ENCODE data around the gene NAP1L1. TPM values are rescaled to one million over a fixed set of nuclear protein-coding genes. Genes with fewer than 3 reads are reported as not detected.

Gene NAP1L1
- total RNA-seq, 1 experiment from 2014 or later: 946 TPM

GRCh38 chr12:76091246-76091754 lies 6.8 kb upstream of the NAP1L1 start (continued):
- TF ChIP-seq ZNF512 (CRISPR knock-in tag; IDR thresholded peaks at IDR 0.05; ENCODE audit: borderline replicate concordance): no peak
- TF ChIP-seq FOXJ3 (CRISPR knock-in tag; IDR thresholded peaks at IDR 0.05; ENCODE audit: borderline replicate concordance): no peak
- TF ChIP-seq GTF2I (CRISPR knock-in tag; conservative IDR thresholded peaks at IDR 0.05): no peak

- ChIA-PET CTCF (interaction anchor here (1.0 kb wide), 1 partner anchor 35 kb away, joined by 3 read pairs; no protein-coding TSS in a partner anchor), POLR2A (no interaction called here)
- ATAC-seq: no peak
Measured at GRCh38 chr12:76085520-76085868, 1.0 kb upstream of the NAP1L1 start.

GRCh38 chr12:76084863-76085519 lies 506 bp upstream of the NAP1L1 start:
- no peak for TF ChIP-seq ZNF416 (CRISPR knock-in tag; IDR thresholded peaks at IDR 0.05)
- TF ChIP-seq ETV6 (CRISPR knock-in tag; IDR thresholded peaks at IDR 0.05): no peak
- no peak for TF ChIP-seq JUN (CRISPR knock-in tag; IDR thresholded peaks at IDR 0.05)
- TF ChIP-seq ZNF138 (CRISPR knock-in tag; conservative IDR thresholded peaks at IDR 0.05): 0 out of 2 replicates have a peak, but pooled peaks have one; percentile 8
- TF ChIP-seq GTF2I (CRISPR knock-in tag; conservative IDR thresholded peaks at IDR 0.05): no peak
- TF ChIP-seq ZMAT4 (CRISPR knock-in tag; IDR thresholded peaks at IDR 0.05): no peak
- peak; percentile 55; the same call in 1 of the 2 replicates for TF ChIP-seq HMGXB4 (CRISPR knock-in tag; IDR thresholded peaks at IDR 0.05)
- no peak for TF ChIP-seq GABPB1 (CRISPR knock-in tag; IDR thresholded peaks at IDR 0.05)
- TF ChIP-seq NR2C2 (CRISPR knock-in tag; IDR thresholded peaks at IDR 0.05): no peak
- no peak for TF ChIP-seq PRDM15 (CRISPR knock-in tag; IDR thresholded peaks at IDR 0.05)
- no peak for TF ChIP-seq NFYB (CRISPR knock-in tag; conservative IDR thresholded peaks at IDR 0.05; ENCODE audit: low read depth)
- TF ChIP-seq SP1 (CRISPR knock-in tag; conservative IDR thresholded peaks at IDR 0.05): 0 out of 2 replicates have a peak, but pooled peaks have one; percentile 5
- TF ChIP-seq AR (CRISPR knock-in tag; IDR thresholded peaks at IDR 0.05): no peak
- TF ChIP-seq MAX (CRISPR knock-in tag; IDR thresholded peaks at IDR 0.05): peak; percentile 0
- H3K4me3 Mint-ChIP-seq: peak overlapping the region; percentile 94
- no peak overlapping the region for H3K27ac Mint-ChIP-seq
- ChIA-PET CTCF (interaction anchor here (1.0 kb wide), 1 partner anchor 34 kb away, joined by 3 read pairs; no protein-coding TSS in a partner anchor), POLR2A (interaction anchor here (0.9 kb wide), 1 partner anchor 802 kb away, joined by 3 read pairs; no protein-coding TSS in a partner anchor)
- H3K36me3 Mint-ChIP-seq: peaks cover 8% of the 10 kb centered on the region
- peaks cover 36% of the 10 kb centered on the region for H3K4me1 Mint-ChIP-seq
- H3K9me3 Mint-ChIP-seq: no peaks in the 10 kb centered on the region
- DNase-seq (ENCODE audit: low spot score) (no peak), ATAC-seq (peak; percentile 71)
- peaks cover 3% of the 10 kb centered on the region; the same call in 1 of the 2 replicates for H3K27me3 Mint-ChIP-seq (ENCODE audit: low read depth)

More at GRCh38 chr12:76085520-76085868, 1.0 kb upstream of the NAP1L1 start:
- Mint-ChIP-seq H3K9me3 (no peaks in the 10 kb centered on the region), H3K27ac (no peak overlapping the region), H3K27me3 (ENCODE audit: low read depth) (peaks cover 3% of the 10 kb centered on the region; the same call in 1 of the 2 replicates), H3K36me3 (peaks cover 5% of the 10 kb centered on the region), H3K4me1 (peaks cover 31% of the 10 kb centered on the region), H3K4me3 (peak overlapping the region; percentile 94)
- TF ChIP-seq ZBTB21 (CRISPR knock-in tag; IDR thresholded peaks at IDR 0.05; ENCODE audit: borderline replicate concordance): no peak
- TF ChIP-seq USF2 (CRISPR knock-in tag; IDR thresholded peaks at IDR 0.05): no peak
- no peak for TF ChIP-seq RELA (CRISPR knock-in tag; IDR thresholded peaks at IDR 0.05; ENCODE audit: borderline replicate concordance)
- no peak for TF ChIP-seq ZNF263 (CRISPR knock-in tag; IDR thresholded peaks at IDR 0.05; ENCODE audit: low read depth)
- no peak for DNase-seq (ENCODE audit: low spot score)

Data from WTC11 (cell line).